Measurements from ENCODE around the gene ANKRD11. TPM values are rescaled to one million over a fixed set of nuclear protein-coding genes. Genes with fewer than 3 reads are reported as not detected.

ANKRD11 gene
- total RNA-seq, 2 donors from 2014 or later: 118 to 159 TPM

- Histone ChIP-seq H3K4me3 (ENCODE audit: low read length) (no peak overlapping the region), H3K27ac (ENCODE audit: low read depth, low read length) (no peak overlapping the region), H3K4me1 (ENCODE audit: control insufficient read depth, insufficient read depth, low read length) (peaks cover 5% of the 10 kb centered on the region), H3K36me3 (ENCODE audit: control insufficient read depth, insufficient read depth, low read length) (no peaks in the 10 kb centered on the region), H3K9ac (ENCODE audit: extremely low read depth, low read length, poor library complexity, severe bottlenecking) (no peak overlapping the region), H3K9me3 (ENCODE audit: control insufficient read depth, low read length) (no peaks in the 10 kb centered on the region), H3K27me3 (ENCODE audit: control insufficient read depth, insufficient read depth, low read length, poor library complexity, severe bottlenecking) (no peaks in the 10 kb centered on the region)
- Mint-ChIP-seq H3K4me1 (peaks cover 61% of the 10 kb centered on the region), H3K4me3 (no peak overlapping the region), H3K27me3 (ENCODE audit: insufficient read depth) (peaks cover 2% of the 10 kb centered on the region), H3K36me3 (ENCODE audit: low read depth) (peaks cover 8% of the 10 kb centered on the region), H3K27ac (peak overlapping the region; percentile 58), H3K9me3 (no peaks in the 10 kb centered on the region)
- TF ChIP-seq, protein P1, sequence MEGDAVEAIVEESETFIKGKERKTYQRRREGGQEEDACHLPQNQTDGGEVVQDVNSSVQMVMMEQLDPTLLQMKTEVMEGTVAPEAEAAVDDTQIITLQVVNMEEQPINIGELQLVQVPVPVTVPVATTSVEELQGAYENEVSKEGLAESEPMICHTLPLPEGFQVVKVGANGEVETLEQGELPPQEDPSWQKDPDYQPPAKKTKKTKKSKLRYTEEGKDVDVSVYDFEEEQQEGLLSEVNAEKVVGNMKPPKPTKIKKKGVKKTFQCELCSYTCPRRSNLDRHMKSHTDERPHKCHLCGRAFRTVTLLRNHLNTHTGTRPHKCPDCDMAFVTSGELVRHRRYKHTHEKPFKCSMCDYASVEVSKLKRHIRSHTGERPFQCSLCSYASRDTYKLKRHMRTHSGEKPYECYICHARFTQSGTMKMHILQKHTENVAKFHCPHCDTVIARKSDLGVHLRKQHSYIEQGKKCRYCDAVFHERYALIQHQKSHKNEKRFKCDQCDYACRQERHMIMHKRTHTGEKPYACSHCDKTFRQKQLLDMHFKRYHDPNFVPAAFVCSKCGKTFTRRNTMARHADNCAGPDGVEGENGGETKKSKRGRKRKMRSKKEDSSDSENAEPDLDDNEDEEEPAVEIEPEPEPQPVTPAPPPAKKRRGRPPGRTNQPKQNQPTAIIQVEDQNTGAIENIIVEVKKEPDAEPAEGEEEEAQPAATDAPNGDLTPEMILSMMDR (conservative IDR thresholded peaks at IDR 0.05): no peak
- WGBS, 2 experiments (ENCODE audit: insufficient coverage in 1 of 2, insufficient read length in 1 of 2): 75 to 93% methylated on average over 1 to 2 of the region's 3 CpGs
- no peak for DNase-seq
Observed at GRCh38 chr16:89444728-89445127, 45.6 kb downstream of the ANKRD11 start.

GRCh38 chr16:89444151-89444723, 46.1 kb downstream of the ANKRD11 start:
- Histone ChIP-seq H3K4me3 (ENCODE audit: low read length) (no peak overlapping the region), H3K27me3 (ENCODE audit: control insufficient read depth, insufficient read depth, low read length, poor library complexity, severe bottlenecking) (no peaks in the 10 kb centered on the region), H3K4me1 (ENCODE audit: control insufficient read depth, insufficient read depth, low read length) (peaks cover 5% of the 10 kb centered on the region), H3K36me3 (ENCODE audit: control insufficient read depth, insufficient read depth, low read length) (no peaks in the 10 kb centered on the region), H3K9ac (ENCODE audit: extremely low read depth, low read length, poor library complexity, severe bottlenecking) (no peak overlapping the region), H3K9me3 (ENCODE audit: control insufficient read depth, low read length) (no peaks in the 10 kb centered on the region), H3K27ac (ENCODE audit: low read depth, low read length) (no peak overlapping the region)
- 90 to 97% methylated on average over 3 to 8 of the region's 8 CpGs for WGBS, 2 experiments (ENCODE audit: insufficient coverage in 1 of 2, insufficient read length in 1 of 2)
- TF ChIP-seq, protein P1 (conservative IDR thresholded peaks at IDR 0.05): no peak
- H3K9me3 Mint-ChIP-seq: no peaks in the 10 kb centered on the region
- no peak for DNase-seq
- peaks cover 8% of the 10 kb centered on the region for H3K36me3 Mint-ChIP-seq (ENCODE audit: low read depth)
- peak overlapping the region; percentile 28 for H3K27ac Mint-ChIP-seq
- H3K4me3 Mint-ChIP-seq: no peak overlapping the region
- peaks cover 64% of the 10 kb centered on the region for H3K4me1 Mint-ChIP-seq
- H3K27me3 Mint-ChIP-seq (ENCODE audit: insufficient read depth): peaks cover 2% of the 10 kb centered on the region

DNA sequence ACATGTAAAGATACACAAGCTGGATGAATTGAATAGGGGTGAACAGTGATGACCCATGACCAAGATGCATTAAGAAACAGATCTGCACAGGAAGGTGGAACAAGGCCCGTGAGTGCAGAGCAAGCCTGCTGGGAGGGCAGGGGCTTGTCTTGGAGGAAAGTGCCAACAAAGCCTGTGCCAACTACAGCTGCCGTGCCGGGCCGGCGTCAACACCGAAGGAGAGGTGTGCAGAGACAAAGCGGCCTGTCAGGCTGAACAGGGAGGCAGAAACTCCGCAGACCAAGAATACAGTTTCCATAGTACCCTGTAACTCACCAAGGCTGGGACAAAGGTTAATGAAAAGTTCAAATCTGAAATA, 46.7 kb downstream of the ANKRD11 start:
- Mint-ChIP-seq H3K27me3 (ENCODE audit: insufficient read depth) (no peaks in the 10 kb centered on the region), H3K4me1 (peaks cover 63% of the 10 kb centered on the region), H3K36me3 (ENCODE audit: low read depth) (peaks cover 6% of the 10 kb centered on the region), H3K4me3 (no peak overlapping the region), H3K9me3 (no peaks in the 10 kb centered on the region), H3K27ac (peak overlapping the region; percentile 83)
- DNase-seq: no peak
- WGBS, 2 experiments (ENCODE audit: insufficient coverage in 1 of 2, insufficient read length in 1 of 2): 79 to 87% methylated on average over 8 of the region's 8 CpGs
- TF ChIP-seq, protein P1 (conservative IDR thresholded peaks at IDR 0.05): no peak
- H3K36me3 ChIP-seq (ENCODE audit: control insufficient read depth, insufficient read depth, low read length): no peaks in the 10 kb centered on the region
- peak overlapping the region; percentile 57 for H3K27ac ChIP-seq (ENCODE audit: low read depth, low read length)
- no peak overlapping the region for H3K4me3 ChIP-seq (ENCODE audit: low read length)
- no peak overlapping the region for H3K9ac ChIP-seq (ENCODE audit: extremely low read depth, low read length, poor library complexity, severe bottlenecking)
- H3K4me1 ChIP-seq (ENCODE audit: control insufficient read depth, insufficient read depth, low read length): peaks cover 5% of the 10 kb centered on the region
- no peaks in the 10 kb centered on the region for H3K27me3 ChIP-seq (ENCODE audit: control insufficient read depth, insufficient read depth, low read length, poor library complexity, severe bottlenecking)
- no peaks in the 10 kb centered on the region for H3K9me3 ChIP-seq (ENCODE audit: control insufficient read depth, low read length)

Data from endodermal cell (in vitro differentiated cells).